HG03159 (cell line): ENCODE data around the gene TMEM212.

Experiments used
- ATAC-seq: cut with Tn5 transposase; IDR thresholded peaks from one replicate; pipeline ENCODE4 v1.9.1; 2021; ENCODE audit warnings: mild to moderate bottlenecking, moderate library complexity; ENCODE audit not compliant: unreplicated experiment

The TMEM212 gene

DNA sequence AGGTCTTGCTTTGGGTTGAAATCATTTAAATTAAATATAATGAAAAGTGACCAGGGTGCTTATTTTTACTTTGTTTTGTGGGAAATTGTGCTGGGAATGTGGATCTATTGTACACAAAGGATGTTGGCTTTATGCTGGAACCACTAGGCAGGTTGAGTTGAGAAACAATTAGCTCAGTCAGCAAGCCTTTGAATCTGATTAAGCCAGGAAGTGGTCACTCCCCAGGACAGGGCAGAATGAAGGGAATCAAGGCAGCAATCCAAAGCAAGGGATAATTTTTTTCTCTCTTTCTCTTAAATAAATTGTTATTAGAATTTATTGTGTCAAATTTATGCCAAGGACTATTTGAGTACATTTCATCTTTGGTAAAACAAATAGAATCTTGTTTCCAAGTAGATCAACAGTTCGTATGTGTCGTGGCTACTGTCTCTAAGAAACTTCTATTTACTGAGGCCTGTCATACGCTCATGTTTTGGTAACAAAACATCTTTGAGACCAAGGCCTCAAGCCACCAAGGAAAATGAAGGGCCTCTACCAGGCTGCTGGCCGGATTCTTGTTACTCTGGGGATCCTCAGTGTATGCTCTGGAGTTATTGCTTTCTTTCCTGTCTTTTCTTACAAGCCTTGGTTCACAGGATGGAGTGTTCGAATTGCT lies at the start of gene TMEM212:
Gene TMEM212, plus strand, starts transcription at position 486 of the 655 bp plus-strand sequence. Its CDS starts 35 bp downstream, at position 521.
- no peak for ATAC-seq

DNA sequence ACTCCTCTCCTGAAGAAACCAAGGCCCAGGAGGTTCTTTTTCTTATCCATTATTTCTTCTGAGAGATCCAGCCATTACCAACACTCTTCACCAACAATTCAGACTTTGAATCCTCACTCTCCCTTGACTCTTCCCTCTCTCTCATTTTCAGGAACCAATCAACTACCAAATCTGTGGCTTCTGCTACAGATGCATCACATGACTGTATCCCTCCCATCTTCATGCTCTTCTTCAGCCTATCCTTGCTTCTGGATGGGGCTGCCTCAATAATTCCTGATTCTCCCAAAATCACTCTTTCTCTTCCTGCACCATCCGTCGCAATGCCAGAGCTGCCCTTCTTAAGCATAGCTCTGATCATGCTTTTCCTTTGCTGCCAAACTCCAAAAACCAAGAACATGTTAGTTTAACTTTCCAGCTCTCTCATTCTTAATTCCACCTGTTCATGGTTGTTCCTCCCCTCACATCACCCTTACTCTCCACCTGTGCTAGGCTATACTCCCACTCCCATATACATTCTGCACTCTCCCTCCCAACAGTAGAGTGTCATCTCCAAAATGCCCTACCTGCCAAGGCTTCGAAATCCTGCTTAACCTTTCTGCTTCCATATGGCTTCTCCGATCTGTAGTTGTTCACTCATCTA lies 46.4 kb upstream of the TMEM212 start:
- no peak for ATAC-seq

DNA sequence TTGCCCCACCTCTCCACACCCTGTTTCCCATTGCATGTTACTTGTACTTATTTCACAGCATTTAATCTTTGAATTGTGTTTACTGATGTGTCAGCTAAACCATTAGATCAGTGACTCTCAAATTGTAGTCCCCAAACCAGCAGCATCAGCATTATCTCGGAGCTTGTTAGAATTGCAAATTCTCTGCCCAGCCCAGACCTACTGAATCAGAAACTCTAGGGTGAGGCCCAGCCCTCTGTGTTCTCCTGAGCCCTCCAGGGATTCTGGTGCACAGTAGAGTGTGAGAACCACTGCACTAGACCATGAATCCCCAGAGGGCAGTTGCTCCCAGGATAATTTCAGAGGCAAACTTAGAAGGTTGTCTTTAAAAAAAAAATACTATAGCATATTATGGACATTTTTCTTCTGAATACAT lies 45.9 kb upstream of the TMEM212 start:
- no peak for ATAC-seq

DNA sequence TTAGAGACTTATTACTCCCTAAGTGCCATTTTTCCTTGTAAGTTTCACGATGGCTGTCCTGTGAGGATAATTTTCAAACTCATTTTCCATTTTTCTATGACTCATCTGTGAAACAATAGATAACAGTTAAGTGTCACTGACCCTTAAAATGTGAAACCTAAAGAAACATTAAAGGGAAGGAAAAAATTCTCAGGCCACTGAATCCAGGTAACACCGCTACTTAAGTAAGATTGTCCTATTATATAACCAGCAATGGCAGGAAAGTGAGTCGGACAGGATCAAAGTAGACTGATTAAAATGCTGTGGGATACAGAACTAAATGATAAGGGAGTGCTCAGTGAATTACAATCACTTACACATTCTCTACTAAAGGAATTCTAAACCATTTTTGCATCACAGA lies 45.3 kb upstream of the TMEM212 start:
- no peak for ATAC-seq

DNA sequence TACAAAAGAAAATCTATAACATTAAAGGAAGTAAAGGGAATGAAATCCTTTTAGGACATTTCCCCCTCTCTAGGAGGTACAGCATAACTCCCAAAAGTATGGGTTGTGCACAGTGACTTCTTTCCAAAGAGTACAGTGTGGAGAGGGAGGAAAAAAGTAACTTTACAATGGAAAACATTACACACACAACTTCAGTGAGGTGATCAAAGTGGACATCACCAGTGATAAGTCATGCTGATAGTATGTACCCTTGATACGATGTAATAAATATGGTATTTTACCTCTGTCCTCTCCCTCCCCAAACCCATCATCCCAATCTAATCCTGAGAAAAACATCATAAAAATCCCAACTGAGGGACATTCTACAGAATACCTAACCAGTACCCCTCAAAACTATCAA lies 43.6 kb upstream of the TMEM212 start:
- ATAC-seq, result no peak

DNA sequence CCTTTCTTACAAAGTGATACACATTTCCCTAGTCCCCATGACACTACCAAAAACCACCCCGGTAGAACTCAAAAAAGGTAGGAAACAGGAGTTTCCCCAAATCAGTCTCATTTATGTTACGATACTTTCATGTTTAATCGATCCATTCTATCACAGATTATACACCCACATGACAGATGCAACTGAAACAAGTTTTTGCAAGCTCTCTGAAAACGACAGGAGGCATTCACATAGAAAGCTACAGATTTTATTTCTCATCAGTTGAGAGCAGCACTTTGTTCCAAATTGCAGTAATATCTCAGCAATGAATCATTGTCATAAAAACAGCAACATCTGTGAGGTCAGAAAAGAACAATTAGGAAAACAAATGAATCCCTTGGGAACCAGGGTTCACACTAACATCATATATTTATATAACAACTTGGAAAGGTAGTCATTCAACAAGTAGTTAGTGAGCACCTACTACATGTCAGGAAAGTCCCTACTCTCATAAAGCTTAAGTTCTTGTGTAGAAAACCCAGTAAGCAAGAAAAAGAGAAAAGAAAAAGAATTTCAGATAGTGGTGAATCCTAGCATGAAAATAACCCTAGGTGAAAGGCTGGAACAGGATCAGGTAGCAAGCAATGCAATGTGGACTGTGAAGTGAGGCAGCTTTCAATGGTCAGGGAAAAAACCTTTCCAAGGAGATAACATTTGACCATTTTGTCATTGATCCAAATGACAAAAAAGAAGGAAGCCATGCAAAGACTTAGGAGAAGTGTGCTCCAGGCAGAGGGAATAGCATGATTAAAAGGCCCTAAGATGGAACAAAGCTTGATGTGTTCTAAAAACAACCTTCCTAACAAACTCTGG lies 41.2 kb upstream of the TMEM212 start:
- ATAC-seq, result no peak

DNA sequence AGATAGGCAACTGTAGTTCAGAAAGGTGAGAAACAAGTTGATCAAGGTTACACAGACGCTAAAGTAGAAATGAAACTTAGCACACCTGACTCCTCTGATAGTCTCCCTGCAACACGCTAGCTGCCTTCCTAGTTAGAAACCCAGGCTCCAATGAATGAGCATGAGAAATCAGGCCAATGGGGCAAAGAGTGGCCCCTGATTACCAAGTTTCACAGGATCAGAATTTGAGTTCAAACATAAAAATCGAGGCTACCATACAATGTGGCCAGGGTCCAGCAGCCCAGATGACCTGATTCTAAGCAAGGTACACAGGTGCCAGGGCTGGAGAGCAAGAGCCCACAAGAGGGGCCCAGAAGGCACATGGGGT lies 40.6 kb upstream of the TMEM212 start:
- peak; percentile 48 for ATAC-seq

DNA sequence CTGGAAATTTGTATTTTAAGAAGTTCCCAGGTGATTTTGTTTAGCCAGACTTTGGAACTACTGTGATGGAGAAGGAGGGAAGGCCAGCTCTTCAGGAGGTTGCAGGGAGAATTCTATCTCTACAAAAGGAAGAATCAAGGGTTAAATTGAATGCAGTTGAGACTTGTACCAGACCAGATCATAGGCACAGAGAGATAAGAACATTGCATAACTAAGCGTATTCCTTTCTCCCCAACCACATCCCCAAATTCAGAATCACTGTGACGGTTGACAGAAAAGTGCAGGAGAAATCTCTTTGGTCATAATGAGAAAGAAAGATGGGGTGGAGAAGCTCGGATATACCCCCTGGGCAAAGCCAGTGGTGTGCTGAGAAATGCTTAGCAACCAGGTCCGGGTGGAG lies 40.1 kb upstream of the TMEM212 start:
- no peak for ATAC-seq

DNA sequence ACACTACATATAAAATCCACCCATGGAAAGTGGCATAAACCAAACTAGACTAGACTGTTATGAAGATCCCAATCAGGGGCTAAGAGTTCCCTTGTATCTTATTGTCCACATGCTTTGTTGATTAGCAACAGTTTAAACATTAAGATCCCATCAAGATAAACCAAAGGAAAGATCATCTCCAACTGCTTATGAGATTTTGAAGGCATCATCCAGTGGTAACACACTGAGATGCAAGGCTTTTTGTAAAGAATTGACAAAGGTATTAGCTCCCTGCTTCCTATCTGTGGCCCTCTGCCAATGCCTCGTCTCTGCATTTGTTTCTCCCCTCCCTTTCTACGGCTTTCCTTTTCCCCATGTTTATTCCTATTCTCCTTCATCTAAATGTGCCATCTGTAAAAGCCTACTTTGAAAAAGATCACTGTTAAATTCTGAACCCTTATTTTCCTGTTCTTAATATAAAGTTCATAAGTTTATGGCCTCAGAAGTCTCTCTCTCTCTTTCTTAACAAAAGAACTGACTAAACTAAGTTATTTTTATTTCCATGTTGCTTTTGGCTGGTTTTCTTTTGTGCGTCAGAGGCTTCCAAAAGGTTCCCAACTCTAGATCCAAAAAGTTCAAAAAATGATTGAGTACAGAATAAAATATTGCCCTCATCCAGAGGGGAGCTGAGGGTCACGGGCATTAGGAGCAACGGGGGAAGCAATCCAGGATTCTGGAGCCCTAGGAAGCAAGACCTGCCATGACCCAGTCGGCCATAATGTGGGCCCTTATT lies 38.3 kb upstream of the TMEM212 start:
- ATAC-seq, result no peak

DNA sequence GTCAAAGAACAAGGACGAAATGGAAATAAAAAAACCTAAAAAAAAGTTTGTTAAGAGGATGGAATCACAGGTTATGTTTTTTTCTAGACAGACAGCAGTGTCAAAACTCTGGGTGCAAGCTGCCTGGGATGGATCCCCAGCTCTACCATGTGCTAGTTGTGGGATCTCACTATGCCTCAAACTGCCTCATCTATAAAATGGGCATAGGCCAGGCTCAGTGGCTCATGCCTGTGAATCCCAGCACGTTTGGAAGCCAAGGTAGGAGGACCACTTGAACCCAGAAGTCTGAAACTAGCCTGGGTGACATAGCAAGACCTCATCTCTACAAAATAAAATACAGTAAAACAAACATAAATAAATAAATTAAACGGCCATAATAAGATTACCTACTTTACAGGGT lies 37.5 kb upstream of the TMEM212 start:
- no peak for ATAC-seq

DNA sequence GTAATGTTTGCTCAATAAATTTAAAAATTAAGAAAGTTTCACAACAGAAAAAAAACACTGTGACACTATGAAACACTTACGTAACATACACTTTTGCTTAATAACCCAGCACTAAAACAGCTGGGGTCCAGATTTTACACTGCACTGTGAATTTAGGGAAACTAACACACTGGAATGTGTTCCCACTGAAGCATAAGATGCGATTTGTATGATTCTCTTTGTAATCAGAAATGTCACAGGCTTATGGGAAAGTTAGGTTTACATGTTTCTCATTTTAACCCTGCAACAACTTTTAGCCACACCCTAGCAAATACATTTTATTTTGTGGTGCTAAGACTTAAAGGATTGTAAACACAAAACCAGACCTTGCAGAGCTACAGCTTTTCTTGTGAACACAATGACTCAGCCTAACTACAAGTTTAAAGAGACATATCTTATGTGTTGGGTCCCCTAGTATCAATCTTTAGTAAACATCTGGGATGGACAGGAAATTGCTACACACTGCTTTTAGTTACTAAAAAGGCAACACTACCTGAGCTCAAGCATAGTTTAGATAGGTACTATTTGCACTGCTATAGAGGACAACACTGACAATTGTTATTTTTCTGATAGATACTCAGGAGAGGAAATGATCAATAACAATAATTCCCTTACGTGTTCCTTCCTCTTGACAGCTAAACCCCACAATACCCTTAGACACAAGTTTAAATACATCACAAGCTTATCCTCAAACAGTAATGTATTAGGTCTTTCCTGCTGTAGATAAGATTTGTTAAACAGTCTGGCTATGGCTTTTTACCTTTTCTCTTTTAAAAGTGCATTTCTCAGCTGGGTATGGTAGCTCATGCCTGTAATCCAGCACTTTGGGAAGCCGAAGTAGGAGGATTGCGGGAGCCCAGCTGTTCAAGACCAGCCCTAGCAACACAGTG lies 36.7 kb upstream of the TMEM212 start:
- ATAC-seq, result no peak

DNA sequence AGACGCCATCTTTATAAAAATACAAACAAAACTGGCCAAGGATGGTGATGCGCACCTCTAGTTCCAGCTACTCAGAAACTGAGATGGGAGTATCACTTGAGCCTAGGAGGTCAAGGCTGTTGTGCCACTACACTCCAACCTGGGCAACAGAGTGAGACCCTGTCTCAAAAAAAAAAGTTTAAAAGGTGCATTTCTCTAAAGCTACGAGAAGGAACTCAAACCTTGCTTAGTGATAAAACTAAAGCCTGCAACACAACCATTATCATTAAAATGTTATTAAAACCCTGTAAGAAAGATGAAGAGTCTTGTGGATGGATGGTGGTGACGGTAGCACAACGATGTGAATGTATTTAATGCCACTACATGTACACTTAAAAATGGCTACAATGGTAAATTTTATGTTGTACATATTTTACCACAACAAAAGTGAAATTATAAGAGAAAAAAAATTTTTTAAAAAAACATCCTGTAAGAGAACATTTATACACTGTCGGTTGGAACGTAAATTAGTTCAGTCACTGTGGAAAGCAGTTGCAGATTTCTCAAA lies 35.9 kb upstream of the TMEM212 start:
- no peak for ATAC-seq

DNA sequence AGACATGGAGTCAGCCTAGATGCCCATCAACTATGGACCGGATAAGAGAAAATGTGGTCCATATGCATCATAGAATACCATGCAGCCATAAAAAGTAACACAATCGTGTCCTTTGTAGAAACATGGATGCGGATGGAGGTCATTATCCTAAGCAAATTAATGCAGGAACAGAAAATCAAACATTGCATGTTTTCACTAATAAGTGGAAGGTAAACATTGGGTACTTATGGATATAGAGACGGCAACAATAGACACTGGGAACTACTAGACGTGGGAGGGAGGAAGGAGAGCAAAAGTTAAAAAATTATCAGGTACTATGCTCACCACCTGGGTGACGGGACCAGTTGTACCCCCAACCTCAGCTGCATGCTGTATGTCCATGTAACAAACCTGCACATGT lies 35.3 kb upstream of the TMEM212 start:
- ATAC-seq, result no peak

DNA sequence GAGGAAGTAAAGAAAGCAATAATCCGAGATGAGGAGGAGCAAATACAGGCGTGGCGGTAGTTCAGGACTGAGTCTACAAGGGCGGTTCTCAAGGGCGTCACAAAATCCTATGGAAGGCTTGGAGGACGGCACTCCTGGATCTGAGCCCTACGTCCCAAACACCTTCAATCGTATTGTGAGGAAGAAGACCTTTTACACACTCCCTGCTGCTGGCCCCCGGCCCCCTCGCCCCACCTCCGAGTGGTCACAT lies 33.6 kb upstream of the TMEM212 start:
- peak; percentile 42 for ATAC-seq

DNA sequence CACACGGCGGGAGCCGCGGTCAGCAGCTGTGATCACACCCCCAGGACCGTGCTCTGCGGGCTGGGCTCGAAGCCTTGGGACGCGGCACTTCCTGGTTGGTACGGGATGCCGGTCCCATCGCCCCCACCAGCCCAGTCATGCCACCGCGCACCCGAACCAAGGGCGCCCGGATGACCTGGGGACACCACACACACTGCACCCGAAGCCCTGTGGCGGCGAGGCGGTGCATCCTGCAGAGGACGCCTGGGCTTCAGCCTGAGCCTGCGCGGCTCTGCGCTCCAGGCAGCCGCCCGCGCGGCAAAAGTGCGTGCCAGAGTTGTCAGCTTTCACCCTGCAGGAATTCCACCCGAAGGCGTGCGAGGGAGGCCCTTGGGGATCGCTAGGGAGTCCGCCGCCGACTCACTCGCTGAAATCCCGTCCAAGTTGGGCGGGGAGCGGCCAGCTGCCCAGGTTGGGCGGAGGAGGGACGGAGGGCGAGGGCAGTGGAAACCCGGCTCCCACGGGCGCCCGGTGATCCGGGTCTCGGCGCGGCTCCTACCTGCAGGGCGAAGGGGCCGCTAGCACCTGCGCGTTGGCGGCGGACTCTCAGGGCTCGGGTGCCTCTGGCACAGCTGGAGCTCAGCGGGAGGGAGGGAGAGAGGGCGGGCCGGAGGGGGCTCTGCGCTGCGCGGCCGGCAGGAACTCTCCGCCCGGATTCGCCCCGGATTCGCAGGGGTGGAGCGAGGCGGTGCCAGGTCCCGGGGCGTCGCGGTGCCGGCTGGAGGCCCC lies 33.1 kb upstream of the TMEM212 start, which contains the start of gene PLD1:
Gene PLD1, minus strand, starts transcription at position 623 of the 768 bp plus-strand sequence. CDS start 72,432 bp downstream, outside the sequence.
- ATAC-seq, result peak; percentile 76

DNA sequence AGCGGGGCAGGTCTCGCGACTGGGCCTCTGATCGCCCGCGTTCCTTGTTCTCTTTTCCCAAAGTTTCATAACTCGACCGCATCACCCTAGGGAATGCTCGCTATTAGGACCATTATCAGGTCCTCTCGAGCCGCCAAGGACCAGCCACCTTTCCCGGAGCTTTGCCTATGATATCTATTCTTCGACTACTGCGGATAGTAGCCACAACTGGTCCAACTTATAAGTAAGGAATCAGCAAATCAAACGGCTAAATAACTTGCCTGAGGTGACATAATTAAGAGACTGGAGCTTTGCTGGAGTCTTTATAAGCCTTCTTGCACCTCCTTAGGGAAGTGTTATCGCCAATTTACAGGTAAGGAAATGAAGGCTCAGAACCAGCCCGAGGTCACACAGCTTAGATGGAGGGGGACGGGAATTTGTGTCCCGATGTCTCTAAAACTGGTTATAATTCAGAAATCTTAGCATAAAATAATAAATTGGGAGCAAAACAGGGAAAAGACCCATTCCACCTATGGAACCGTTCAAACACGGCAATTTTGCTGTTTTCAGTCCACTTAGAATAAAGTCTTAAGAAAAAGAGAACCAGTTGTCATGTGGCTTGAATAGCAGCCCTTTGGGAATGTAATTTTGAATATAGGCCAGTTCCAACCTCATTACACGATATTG lies 32.4 kb upstream of the TMEM212 start:
- ATAC-seq, result no peak

DNA sequence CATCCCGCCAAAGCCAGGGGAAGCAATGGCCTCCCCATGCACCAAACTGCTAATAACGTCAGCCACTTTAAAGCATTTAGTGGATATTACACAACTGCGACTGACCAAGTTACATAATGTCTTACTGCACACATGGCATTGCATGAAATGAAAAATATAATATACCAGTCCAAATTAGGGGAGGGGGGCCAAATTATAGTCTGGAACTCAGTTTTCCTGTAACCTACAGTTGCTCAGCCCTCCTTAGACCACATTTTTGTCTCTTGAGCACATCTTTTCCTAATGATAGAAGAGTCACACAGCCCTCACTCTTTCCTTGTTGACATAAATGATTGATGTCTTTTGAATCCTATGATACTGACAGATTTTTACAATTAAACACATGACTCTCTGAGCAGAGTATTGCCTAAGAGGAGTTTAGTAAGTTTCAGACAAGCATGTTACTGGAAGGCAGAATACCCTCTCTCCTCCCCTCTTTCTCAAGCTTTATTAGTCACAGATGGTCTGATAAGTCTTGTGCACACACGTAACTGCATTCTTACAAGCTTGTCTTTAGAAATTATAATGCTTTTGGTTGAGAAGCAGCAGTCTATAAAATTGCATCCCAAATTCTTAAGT lies 31.7 kb upstream of the TMEM212 start:
- ATAC-seq, result no peak

DNA sequence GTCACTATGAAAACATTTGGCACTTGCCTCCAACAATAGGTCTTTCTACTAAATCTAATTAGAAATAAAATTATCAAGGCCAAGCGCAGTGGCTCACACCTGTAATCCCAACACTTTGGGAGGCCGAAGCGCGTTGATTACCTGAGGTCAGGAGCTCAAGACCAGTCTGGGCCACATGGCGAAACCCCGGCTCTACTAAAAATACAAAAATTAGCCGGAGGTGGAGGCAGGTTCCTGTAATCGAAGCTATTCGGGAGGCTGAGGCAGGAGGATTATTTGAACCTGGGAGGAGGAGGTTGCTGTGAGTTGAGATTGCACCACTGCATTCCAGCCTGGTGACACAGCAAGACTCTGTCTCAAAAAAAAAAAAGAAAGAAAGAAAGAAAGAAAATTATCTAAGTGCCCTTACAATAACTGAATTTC lies 31.2 kb upstream of the TMEM212 start:
- no peak for ATAC-seq
